GM18517 (cell line): Measurements from ENCODE around the gene SSBP2.
"Not testable (repeated sequence)": the region's sequence is repeated elsewhere in the genome, so short reads cannot be mapped to it uniquely, and the experiment has no call there.

Source experiments
- ATAC-seq: cut with Tn5 transposase; IDR thresholded peaks from one replicate; pipeline ENCODE4 v1.9.1; 2021; ENCODE audit warnings: mild to moderate bottlenecking, moderate library complexity; ENCODE audit not compliant: unreplicated experiment

Gene SSBP2

GRCh38 chr5:81469676-81470075, 281.2 kb downstream of the SSBP2 start:
- ATAC-seq: no peak

GRCh38 chr5:81450940-81451339, 300.0 kb downstream of the SSBP2 start:
- no peak for ATAC-seq

- no peak for ATAC-seq
These were observed 315.9 kb downstream of the SSBP2 start for GRCh38 chr5:81435023-81435422.

GRCh38 chr5:81429985-81430384, 320.9 kb downstream of the SSBP2 start:
- no peak for ATAC-seq

GRCh38 chr5:81429363-81429762, 321.5 kb downstream of the SSBP2 start:
- no peak for ATAC-seq

- ATAC-seq: no peak
These were observed 322.0 kb downstream of the SSBP2 start for GRCh38 chr5:81428861-81429260.

GRCh38 chr5:81428446-81428845, 322.5 kb downstream of the SSBP2 start:
- no peak for ATAC-seq

GRCh38 chr5:81427566-81427965, 323.3 kb downstream of the SSBP2 start:
- no peak for ATAC-seq

- no peak for ATAC-seq
These were observed 324.4 kb downstream of the SSBP2 start for GRCh38 chr5:81426359-81427030.

GRCh38 chr5:81425569-81425968, 325.3 kb downstream of the SSBP2 start:
- no peak for ATAC-seq

GRCh38 chr5:81424728-81425127, 326.2 kb downstream of the SSBP2 start:
- no peak for ATAC-seq

- ATAC-seq: no peak
These were observed 328.2 kb downstream of the SSBP2 start for GRCh38 chr5:81422671-81423070.

- ATAC-seq: no peak
These were observed 330.7 kb downstream of the SSBP2 start for GRCh38 chr5:81420039-81420667.

- no peak for ATAC-seq
These were observed 332.3 kb downstream of the SSBP2 start for GRCh38 chr5:81418606-81419005.

- no peak for ATAC-seq
These were observed 333.8 kb downstream of the SSBP2 start for GRCh38 chr5:81417052-81417451.

- no peak for ATAC-seq
These were observed 341.0 kb downstream of the SSBP2 start for GRCh38 chr5:81409896-81410295.

- no peak for ATAC-seq
These were observed 341.5 kb downstream of the SSBP2 start for GRCh38 chr5:81409361-81409760.

GRCh38 chr5:81408496-81408895, 342.4 kb downstream of the SSBP2 start:
- no peak for ATAC-seq

GRCh38 chr5:81407811-81408210, 343.1 kb downstream of the SSBP2 start:
- not testable (repeated sequence) for ATAC-seq

- ATAC-seq: no peak
These were observed 345.6 kb downstream of the SSBP2 start for GRCh38 chr5:81405126-81405891.

- ATAC-seq: no peak
These were observed 348.5 kb downstream of the SSBP2 start for GRCh38 chr5:81402192-81402930.
